Measurements from ENCODE around the gene CASP2. TPM values are rescaled to one million over a fixed set of nuclear protein-coding genes. Genes with fewer than 3 reads are reported as not detected.
A peak's percentile ranks its signal among the peaks of the same experiment; 100 is the strongest.

CASP2 gene
- total and polyA plus RNA-seq, 7 donors: 1.4 to 7.6 (median 4.3) TPM

- Histone ChIP-seq H3K9me3 (no peaks in the 10 kb centered on the region), H3K4me3 (no peak overlapping the region), H3K4me1 (peaks cover 26% of the 10 kb centered on the region), H3K27ac (peak overlapping the region; percentile 6), H3K27me3 (ENCODE audit: insufficient read depth in 3 of 3, low read length in 2 of 3) (no peaks in the 10 kb centered on the region), H3K36me3 (ENCODE audit: insufficient read depth in 1 of 2, low read depth in 1 of 2) (peaks cover 0 to 41% of the 10 kb centered on the region in 2 donors)
- ATAC-seq (no peak), DNase-seq (no peak)
- intact Hi-C loops (cut with DNase I): no loop called here
- TF ChIP-seq CTCF (IDR thresholded peaks at IDR 0.05): no peak
- WGBS, 3 donors: 48 to 67% (median 49%) methylated on average over 12 of the region's 12 CpGs
Observed at GRCh38 chr7:143323653-143324052, 35.5 kb downstream of the CASP2 start.

GRCh38 chr7:143325240-143325639, 37.1 kb downstream of the CASP2 start:
- WGBS, 3 donors: 62 to 68% (median 63%) methylated on average over 2 of the region's 2 CpGs
- no peak for TF ChIP-seq CTCF (IDR thresholded peaks at IDR 0.05)
- DNase-seq: no peak
- ATAC-seq: no peak
- Histone ChIP-seq H3K9me3 (no peaks in the 10 kb centered on the region), H3K27me3 (ENCODE audit: insufficient read depth in 3 of 3, low read length in 2 of 3) (no peaks in the 10 kb centered on the region), H3K27ac (no peak overlapping the region), H3K4me1 (peaks cover 22% of the 10 kb centered on the region), H3K4me3 (no peak overlapping the region), H3K36me3 (ENCODE audit: insufficient read depth in 1 of 2, low read depth in 1 of 2) (peaks cover 0 to 34% of the 10 kb centered on the region in 2 donors)
- intact Hi-C loops (cut with DNase I): no loop called here

- Histone ChIP-seq H3K9me3 (no peaks in the 10 kb centered on the region), H3K4me1 (peaks cover 27% of the 10 kb centered on the region), H3K27ac (no peak overlapping the region), H3K4me3 (no peak overlapping the region), H3K36me3 (ENCODE audit: insufficient read depth in 1 of 2, low read depth in 1 of 2) (peaks cover 0 to 16% of the 10 kb centered on the region in 2 donors), H3K27me3 (ENCODE audit: insufficient read depth in 3 of 3, low read length in 2 of 3) (no peaks in the 10 kb centered on the region)
- TF ChIP-seq CTCF (IDR thresholded peaks at IDR 0.05): no peak
- WGBS, 3 donors: 86 to 94% (median 88%) methylated on average over 5 of the region's 5 CpGs
- intact Hi-C loops (cut with DNase I): no loop called here
- ATAC-seq (no peak), DNase-seq (no peak)
Observed at GRCh38 chr7:143327903-143328302, 39.8 kb downstream of the CASP2 start.

DNA sequence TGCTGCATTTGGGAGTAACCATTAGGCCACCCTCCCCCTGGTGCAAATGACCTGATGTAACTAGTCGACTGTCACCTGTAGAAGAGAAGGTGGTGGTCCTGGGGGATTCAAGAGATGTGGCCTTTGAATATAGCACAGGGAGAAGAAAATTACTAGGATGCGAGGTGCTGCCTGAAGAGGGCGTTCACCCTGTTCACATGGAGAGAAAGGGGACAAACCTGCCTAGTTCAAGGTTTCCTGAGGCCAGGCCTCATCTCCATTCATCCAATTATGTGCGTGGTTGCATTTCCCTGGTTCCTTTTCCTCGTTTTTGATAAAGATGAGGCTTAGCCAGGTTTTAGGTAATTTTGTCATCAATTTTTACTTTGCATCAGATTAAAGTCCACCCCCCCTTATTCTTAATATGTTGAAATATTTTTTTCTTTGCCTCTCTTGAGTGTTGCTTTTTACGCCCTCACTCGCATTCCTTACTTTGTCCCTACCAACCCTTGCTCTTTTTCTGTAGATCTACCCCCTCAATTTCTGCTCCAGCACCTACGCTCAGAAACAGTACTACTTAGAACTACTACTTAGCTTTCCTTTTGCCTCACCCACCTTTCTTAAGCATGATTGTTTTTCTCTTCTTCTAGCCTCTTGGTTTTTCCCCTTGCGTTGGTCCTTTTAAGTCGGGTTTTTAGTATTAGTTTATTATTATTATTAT, 41.5 kb downstream of the CASP2 start:
- intact Hi-C loops (cut with DNase I): no loop called here
- peak overlapping the region; percentile 86 for H3K27ac ChIP-seq
- no peak for TF ChIP-seq CTCF (IDR thresholded peaks at IDR 0.05)

More for the DNA sequence above, 41.5 kb downstream of the CASP2 start:
- 93 to 96% (median 94%) methylated on average over 10 of the region's 10 CpGs for WGBS, 3 donors
- ATAC-seq (no peak), DNase-seq (no peak)
- Histone ChIP-seq H3K9me3 (no peaks in the 10 kb centered on the region), H3K4me3 (no peak overlapping the region), H3K27me3 (ENCODE audit: insufficient read depth in 3 of 3, low read length in 2 of 3) (no peaks in the 10 kb centered on the region), H3K36me3 (ENCODE audit: insufficient read depth in 1 of 2, low read depth in 1 of 2) (peaks cover 0 to 21% of the 10 kb centered on the region in 2 donors), H3K4me1 (peaks cover 23% of the 10 kb centered on the region)

All from psoas muscle (tissue), 8 donors.